ENCODE results near the gene NCOA6.

DNA sequence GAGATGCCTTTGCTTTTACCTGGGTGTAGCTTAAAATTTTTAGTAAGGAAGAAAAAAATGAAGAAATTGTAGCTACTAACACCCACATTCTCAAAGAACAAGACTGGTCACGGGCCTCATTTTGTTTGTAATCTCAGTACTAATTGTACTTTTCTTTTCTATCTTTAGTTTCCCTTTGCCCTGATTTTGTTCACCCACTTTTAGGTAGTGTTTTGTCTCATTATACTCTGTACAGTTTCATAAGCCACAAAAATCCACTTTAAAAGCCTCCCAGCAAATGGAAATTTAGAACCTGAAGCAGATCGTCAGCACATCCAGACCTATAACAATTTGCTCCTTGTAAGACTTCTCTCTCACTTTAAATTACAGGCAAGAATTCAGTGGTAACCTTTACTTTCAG is 78.0 kb downstream of the NCOA6 start:
- TF ChIP-seq EZH2 (IDR thresholded peaks at IDR 0.05; ENCODE audit: low read length, missing control alignments) (no peak), CTCF (conservative IDR thresholded peaks at IDR 0.05 in 1 of 2, IDR thresholded peaks at IDR 0.05 in 1 of 2; ENCODE audit: low read depth in 1 of 2, low read length in 2 of 2) (no peak)
